HG02981 (cell line): ENCODE results near the gene CLEC4C.
"Not testable (repeated sequence)": the region's sequence is repeated elsewhere in the genome, so short reads cannot be mapped to it uniquely, and the experiment has no call there.

Experiments
- ATAC-seq: cut with Tn5 transposase; IDR thresholded peaks from one replicate; pipeline ENCODE4 v1.9.1; 2021; ENCODE audit warnings: mild to moderate bottlenecking, moderate library complexity; ENCODE audit not compliant: unreplicated experiment

The CLEC4C gene

GRCh38 chr12:7747246-7747645 is at the start of gene CLEC4C:
TSS of gene CLEC4C (minus strand) at chr12:7747375. CDS start at chr12:7747348, 27 bp downstream.
- ATAC-seq, result no peak

GRCh38 chr12:7793211-7793610 is 46.0 kb upstream of the CLEC4C start:
- no peak for ATAC-seq

- not testable (repeated sequence) for ATAC-seq
These were observed 41.8 kb upstream of the CLEC4C start, which contains the start of gene NANOG for GRCh38 chr12:7788884-7789528. TSS of gene NANOG (plus strand) at chr12:7789402. CDS start at chr12:7789615, 213 bp downstream.

GRCh38 chr12:7788294-7788660 is 41.1 kb upstream of the CLEC4C start:
- ATAC-seq, result no peak

- no peak for ATAC-seq
These were observed 40.6 kb upstream of the CLEC4C start for GRCh38 chr12:7787574-7788293.

GRCh38 chr12:7784701-7785100 is 37.5 kb upstream of the CLEC4C start:
- ATAC-seq, result no peak

- ATAC-seq, result not testable (repeated sequence)
These were observed 36.3 kb upstream of the CLEC4C start for GRCh38 chr12:7783433-7783832.

GRCh38 chr12:7782055-7782454 is 34.9 kb upstream of the CLEC4C start:
- no peak for ATAC-seq

- ATAC-seq, result no peak
These were observed 34.1 kb upstream of the CLEC4C start for GRCh38 chr12:7781274-7781673.

GRCh38 chr12:7769999-7770398 is 22.8 kb upstream of the CLEC4C start:
- no peak for ATAC-seq

- ATAC-seq, result no peak
These were observed 11.6 kb upstream of the CLEC4C start for GRCh38 chr12:7758766-7759140.

- no peak for ATAC-seq
These were observed 9.8 kb upstream of the CLEC4C start for GRCh38 chr12:7756993-7757392.

GRCh38 chr12:7755668-7756067 is 8.5 kb upstream of the CLEC4C start:
- not testable (repeated sequence) for ATAC-seq

- ATAC-seq, result not testable (repeated sequence)
These were observed 5.1 kb upstream of the CLEC4C start for GRCh38 chr12:7751941-7752922.

GRCh38 chr12:7751394-7751793 is 4.2 kb upstream of the CLEC4C start:
- ATAC-seq, result no peak

GRCh38 chr12:7750350-7750749 is 3.2 kb upstream of the CLEC4C start:
- no peak for ATAC-seq

- ATAC-seq, result no peak
These were observed 2.3 kb upstream of the CLEC4C start for GRCh38 chr12:7749442-7749841.

GRCh38 chr12:7748852-7749251 is 1.7 kb upstream of the CLEC4C start:
- ATAC-seq, result no peak

- ATAC-seq, result no peak
These were observed 14.2 kb downstream of the CLEC4C start for GRCh38 chr12:7732993-7733392.

- no peak for ATAC-seq
These were observed 15.7 kb downstream of the CLEC4C start for GRCh38 chr12:7731486-7731885.

- not testable (repeated sequence) for ATAC-seq
These were observed 16.2 kb downstream of the CLEC4C start for GRCh38 chr12:7730984-7731383.
